WTC11 (cell line): ENCODE data around the gene SLC2A6. TPM values are rescaled to one million over a fixed set of nuclear protein-coding genes. Genes with fewer than 3 reads are reported as not detected.

Source experiments
- ATAC-seq: fragments of 200-7000 bp; cut with Tn5 transposase; 2 replicates; pipeline ENCODE4 v1.10.0; 2021; ENCODE audit warnings: mild to moderate bottlenecking, moderate library complexity
- CTCF ChIA-PET: fragments of 300-600 bp; sonication (Branson Sonifier 250); formaldehyde crosslinking; loops from one replicate; lab custom pipeline; 2021; ENCODE audit warnings: antibody characterized with exemption; lab: Charles Lee
- POLR2A ChIA-PET: fragments of 350-600 bp; sonication (Branson Sonifier 250); formaldehyde crosslinking; loops from one replicate; lab custom pipeline; 2021; ENCODE audit warnings: antibody characterized with exemption; lab: Charles Lee
- DNase-seq: peaks from one replicate; pipeline ENCODE4 v3.0.0; 2021; ENCODE audit warnings: low spot score
- H3K27ac Mint-ChIP-seq: 2 replicates; pipeline ENCODE4 v1.8.0; 2021; ENCODE audit warnings: mixed read lengths
- H3K27me3 Mint-ChIP-seq: 2 replicates; pipeline ENCODE4 v1.8.0; 2021; ENCODE audit warnings: low read depth, mild to moderate bottlenecking, moderate library complexity, mixed read lengths
- H3K36me3 Mint-ChIP-seq: 2 replicates; pipeline ENCODE4 v1.8.0; 2021; ENCODE audit warnings: mixed read lengths
- H3K4me1 Mint-ChIP-seq: 2 replicates; pipeline ENCODE4 v1.8.0; 2022; ENCODE audit warnings: mixed read lengths
- H3K4me3 Mint-ChIP-seq: 2 replicates; pipeline ENCODE4 v1.8.0; 2021; ENCODE audit warnings: mild to moderate bottlenecking, moderate library complexity, mixed read lengths
- H3K9me3 Mint-ChIP-seq: 2 replicates; pipeline ENCODE4 v1.8.0; 2021; ENCODE audit warnings: mixed read lengths
- CTCF ChIP-seq: fragments of 200-600 bp; IDR thresholded peaks from 2 replicates; pipeline ENCODE4 v1.8.0; 2022; ENCODE audit warnings: antibody characterized with exemption
- E2F5 ChIP-seq: sonication (generic); formaldehyde crosslinking; IDR thresholded peaks from 2 replicates; pipeline ENCODE4 v1.8.1; 2022; ENCODE audit warnings: mild to moderate bottlenecking, moderate library complexity, missing genetic modification reagents
- ESRRA ChIP-seq: sonication (generic); formaldehyde crosslinking; IDR thresholded peaks from 2 replicates; pipeline ENCODE4 v1.8.1; 2022; ENCODE audit warnings: mild to moderate bottlenecking, missing genetic modification reagents, borderline replicate concordance
- FOXK1 ChIP-seq: sonication (generic); formaldehyde crosslinking; IDR thresholded peaks from 2 replicates; pipeline ENCODE4 v1.8.0; 2022; ENCODE audit warnings: mild to moderate bottlenecking, moderate library complexity, missing genetic modification reagents
- FOXP4 ChIP-seq: sonication (generic); formaldehyde crosslinking; IDR thresholded peaks from 2 replicates; pipeline ENCODE4 v1.8.0; 2022; ENCODE audit warnings: mild to moderate bottlenecking, missing genetic modification reagents
- HMGXB4 ChIP-seq: sonication (generic); formaldehyde crosslinking; IDR thresholded peaks from 2 replicates; pipeline ENCODE4 v1.8.1; 2023; ENCODE audit warnings: mild to moderate bottlenecking, moderate library complexity, missing genetic modification reagents
- NR1H2 ChIP-seq: sonication (generic); formaldehyde crosslinking; IDR thresholded peaks from 2 replicates; pipeline ENCODE4 v1.9.0; 2021; ENCODE audit warnings: mild to moderate bottlenecking, moderate library complexity, missing genetic modification reagents
- PRRX2 ChIP-seq: fragments of 250-450 bp; sonication (Bioruptor Pico); IDR thresholded peaks from 2 replicates; pipeline ENCODE4 v1.8.0; 2021; ENCODE audit warnings: mild to moderate bottlenecking
- SOX15 ChIP-seq: fragments of 250-450 bp; sonication (Bioruptor Pico); IDR thresholded peaks from 2 replicates; pipeline ENCODE4 v1.9.0; 2021; ENCODE audit warnings: mild to moderate bottlenecking
- SP1 ChIP-seq: sonication (generic); formaldehyde crosslinking; conservative IDR thresholded peaks from 2 replicates; pipeline ENCODE4 v1.8.1; 2022; ENCODE audit warnings: missing genetic modification reagents
- STAT6 ChIP-seq: sonication (generic); formaldehyde crosslinking; conservative IDR thresholded peaks from 2 replicates; pipeline ENCODE4 v1.8.1; 2023; ENCODE audit warnings: mild to moderate bottlenecking, low read depth, missing genetic modification reagents, moderate library complexity
- TP53 ChIP-seq: sonication (generic); formaldehyde crosslinking; IDR thresholded peaks from 2 replicates; pipeline ENCODE4 v1.8.1; 2023; ENCODE audit warnings: mild to moderate bottlenecking, missing genetic modification reagents
- USF1 ChIP-seq: sonication (generic); formaldehyde crosslinking; IDR thresholded peaks from 2 replicates; pipeline ENCODE4 v1.8.0; 2022; ENCODE audit warnings: mild to moderate bottlenecking, missing genetic modification reagents
- ZNF138 ChIP-seq: sonication (generic); formaldehyde crosslinking; conservative IDR thresholded peaks from 2 replicates; pipeline ENCODE4 v1.8.1; 2022; ENCODE audit warnings: mild to moderate bottlenecking, moderate library complexity, missing genetic modification reagents
- ZNF416 ChIP-seq: fragments of 250-450 bp; sonication (Bioruptor Pico); IDR thresholded peaks from 2 replicates; pipeline ENCODE4 v1.9.0; 2021; ENCODE audit warnings: mild to moderate bottlenecking, inconsistent platforms
- ZNF423 ChIP-seq: fragments of 250-450 bp; sonication (Bioruptor Pico); IDR thresholded peaks from 2 replicates; pipeline ENCODE4 v2.1.2; 2022; ENCODE audit warnings: mild to moderate bottlenecking, moderate library complexity
- total RNA-seq: library from RNA; stranded (reverse); gene quantifications from 3 replicates; pipeline ENCODE4 v1.2.3, GENCODE V29; 2021

SLC2A6 gene
- total RNA-seq, 1 experiment from 2014 or later: 16.6 TPM

- no peak for TF ChIP-seq E2F5 (CRISPR knock-in tag)
These were observed 7.9 kb downstream of the SLC2A6 start (continued) for GRCh38 chr9:133470988-133471387.

GRCh38 chr9:133470427-133470924, 8.4 kb downstream of the SLC2A6 start:
- CTCF ChIA-PET: interaction anchor here (0.7 to 1.3 kb wide), 3 partner anchors 9 to 1053 kb away, joined by 3 to 5 read pairs (median 4); partner anchors contain the start of gene SLC2A6
- Mint-ChIP-seq H3K4me3 (no peak overlapping the region), H3K4me1 (0 out of 2 replicates have a peak, but pooled peaks cover 2% of the 10 kb centered on the region), H3K9me3 (no peaks in the 10 kb centered on the region), H3K27me3 (no peaks in the 10 kb centered on the region), H3K27ac (peak overlapping the region; percentile 90), H3K36me3 (peaks cover 5% of the 10 kb centered on the region)
- peak; percentile 34 for DNase-seq
- TF ChIP-seq ZNF423 (peak; percentile 8; the same call in 1 of the 2 replicates), STAT6 (CRISPR knock-in tag) (no peak), CTCF (no peak), PRRX2 (0 out of 2 replicates have a peak, but pooled peaks have one; percentile 70), FOXK1 (CRISPR knock-in tag) (0 out of 2 replicates have a peak, but pooled peaks have one; percentile 12), ZNF416 (0 out of 2 replicates have a peak, but pooled peaks have one; percentile 52)
- ATAC-seq: peak; percentile 50
- POLR2A ChIA-PET: no interaction called here

GRCh38 chr9:133468777-133469421, 10.0 kb downstream of the SLC2A6 start:
- H3K9me3 Mint-ChIP-seq: no peaks in the 10 kb centered on the region
- peaks cover 4% of the 10 kb centered on the region; the same call in 1 of the 2 replicates for H3K36me3 Mint-ChIP-seq
- ATAC-seq (no peak), DNase-seq (no peak)
- H3K4me1 Mint-ChIP-seq: 0 out of 2 replicates have a peak, but pooled peaks cover 2% of the 10 kb centered on the region
- POLR2A ChIA-PET: interaction anchor here (0.6 to 1.0 kb wide), 2 partner anchors 9 to 246 kb away, joined by 3 read pairs; partner anchors contain the start of gene CACFD1
- no peak overlapping the region for H3K27ac Mint-ChIP-seq
- H3K4me3 Mint-ChIP-seq: no peak overlapping the region
- H3K27me3 Mint-ChIP-seq: no peaks in the 10 kb centered on the region
- TF ChIP-seq FOXP4 (CRISPR knock-in tag): no peak
- TF ChIP-seq TP53: no peak
- TF ChIP-seq SOX15 (CRISPR knock-in tag): no peak
- TF ChIP-seq ESRRA (CRISPR knock-in tag): no peak
- CTCF ChIA-PET: interaction anchor here (1.1 to 1.5 kb wide), 3 partner anchors 18 to 74 kb away, joined by 3 read pairs; no protein-coding TSS in a partner anchor

GRCh38 chr9:133468374-133468773, 10.5 kb downstream of the SLC2A6 start:
- TF ChIP-seq SP1 (CRISPR knock-in tag): no peak
- no peak for TF ChIP-seq NR1H2 (CRISPR knock-in tag)
- no peak for TF ChIP-seq ESRRA (CRISPR knock-in tag)
- TF ChIP-seq HMGXB4: no peak
- TF ChIP-seq ZNF138 (CRISPR knock-in tag): no peak
- no peak for TF ChIP-seq USF1 (CRISPR knock-in tag)
- ATAC-seq (no peak), DNase-seq (no peak)
- ChIA-PET CTCF (interaction anchor here (1.1 to 1.5 kb wide), 3 partner anchors 18 to 74 kb away, joined by 3 read pairs; no protein-coding TSS in a partner anchor), POLR2A (interaction anchor here (0.6 to 1.0 kb wide), 2 partner anchors 9 to 247 kb away, joined by 3 read pairs; partner anchors contain the start of gene CACFD1)
- no peak overlapping the region for H3K4me3 Mint-ChIP-seq
- no peaks in the 10 kb centered on the region for H3K27me3 Mint-ChIP-seq
- H3K4me1 Mint-ChIP-seq: 0 out of 2 replicates have a peak, but pooled peaks cover 2% of the 10 kb centered on the region
- H3K27ac Mint-ChIP-seq: no peak overlapping the region
- no peaks in the 10 kb centered on the region for H3K9me3 Mint-ChIP-seq
- H3K36me3 Mint-ChIP-seq: peaks cover 4% of the 10 kb centered on the region; the same call in 1 of the 2 replicates
